NCI-H2029 treated with DMSO at 0.1 percent for 48 hours (cell line): ENCODE data around the gene B4GALT7.
"Not testable (repeated sequence)": the region's sequence is repeated elsewhere in the genome, so short reads cannot be mapped to it uniquely, and the experiment has no call there.

ENCODE experiments used
- DNase-seq: peaks from one replicate; lab custom pipeline; 2025; lab: John Stamatoyannopoulos, UW

B4GALT7 gene, protein sequence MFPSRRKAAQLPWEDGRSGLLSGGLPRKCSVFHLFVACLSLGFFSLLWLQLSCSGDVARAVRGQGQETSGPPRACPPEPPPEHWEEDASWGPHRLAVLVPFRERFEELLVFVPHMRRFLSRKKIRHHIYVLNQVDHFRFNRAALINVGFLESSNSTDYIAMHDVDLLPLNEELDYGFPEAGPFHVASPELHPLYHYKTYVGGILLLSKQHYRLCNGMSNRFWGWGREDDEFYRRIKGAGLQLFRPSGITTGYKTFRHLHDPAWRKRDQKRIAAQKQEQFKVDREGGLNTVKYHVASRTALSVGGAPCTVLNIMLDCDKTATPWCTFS

DNA sequence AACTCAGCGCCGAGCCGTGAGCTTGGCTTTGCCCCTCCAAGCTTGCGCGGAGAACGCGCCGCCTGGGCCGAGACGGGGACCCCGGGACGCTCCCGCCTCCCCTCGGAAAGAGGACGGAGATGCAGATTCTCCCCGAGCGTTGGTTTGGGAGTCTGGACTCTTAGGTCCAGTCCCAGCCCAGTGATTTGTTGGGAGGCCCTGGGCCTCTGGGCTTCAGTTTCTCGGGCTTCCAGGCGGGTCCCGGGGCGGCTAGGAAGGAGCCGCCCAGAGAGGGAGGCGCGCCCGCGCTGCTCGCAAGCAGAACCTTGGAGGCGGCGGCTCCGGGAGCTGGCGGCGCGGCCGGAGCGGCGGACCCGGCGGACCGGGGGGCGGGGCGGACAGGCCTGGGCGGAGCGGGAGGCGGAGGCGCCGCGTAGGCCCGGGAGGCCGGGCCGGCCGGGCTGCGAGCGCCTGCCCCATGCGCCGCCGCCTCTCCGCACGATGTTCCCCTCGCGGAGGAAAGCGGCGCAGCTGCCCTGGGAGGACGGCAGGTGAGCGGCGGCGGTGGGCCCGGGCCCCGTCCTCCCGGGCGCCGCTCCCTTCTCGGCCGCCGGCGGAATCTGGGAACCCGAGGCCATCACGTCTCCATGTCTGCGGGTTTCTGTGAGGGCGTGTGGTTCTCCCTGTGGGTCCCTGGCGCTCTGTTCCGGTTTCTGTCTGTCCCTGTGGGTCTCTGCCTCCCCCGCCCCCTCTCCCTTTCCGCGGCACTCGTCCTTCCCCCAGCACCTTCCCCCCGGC, at the start of gene B4GALT7:
TSS of gene B4GALT7 (plus strand) at position 402 of the 777 bp plus-strand sequence. CDS start at position 481, 79 bp downstream.
- peak; percentile 23 for DNase-seq

DNA sequence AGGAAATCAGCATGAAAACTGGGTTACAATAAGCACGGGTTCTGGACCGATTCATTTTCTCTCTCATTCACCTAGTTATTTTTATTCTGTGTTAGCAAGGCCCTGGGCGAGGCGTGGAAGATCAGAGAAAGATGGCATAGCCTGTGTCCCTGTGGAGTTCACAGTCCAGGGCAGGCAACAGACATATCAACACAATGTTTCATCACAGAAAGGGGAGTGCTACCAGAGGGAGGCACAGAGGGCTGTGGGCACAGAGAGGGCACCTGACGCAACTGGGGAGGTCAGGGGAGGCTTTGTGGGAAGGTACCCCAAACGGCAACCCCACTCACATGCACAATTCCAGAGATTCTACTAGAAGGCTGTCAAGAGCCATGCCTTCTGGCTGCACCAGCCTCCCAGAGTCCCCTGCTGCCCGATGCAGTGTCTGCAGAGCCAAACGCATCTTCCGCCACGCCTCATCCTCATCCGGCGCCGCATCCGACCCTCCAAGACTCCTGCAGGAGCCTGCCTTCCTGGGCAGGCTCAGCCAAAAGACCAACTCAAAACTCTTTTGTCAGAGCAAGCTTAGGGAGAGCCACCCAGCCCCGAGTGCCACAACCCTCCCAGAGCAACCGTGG, 47.0 kb upstream of the B4GALT7 start:
- DNase-seq: no peak

DNA sequence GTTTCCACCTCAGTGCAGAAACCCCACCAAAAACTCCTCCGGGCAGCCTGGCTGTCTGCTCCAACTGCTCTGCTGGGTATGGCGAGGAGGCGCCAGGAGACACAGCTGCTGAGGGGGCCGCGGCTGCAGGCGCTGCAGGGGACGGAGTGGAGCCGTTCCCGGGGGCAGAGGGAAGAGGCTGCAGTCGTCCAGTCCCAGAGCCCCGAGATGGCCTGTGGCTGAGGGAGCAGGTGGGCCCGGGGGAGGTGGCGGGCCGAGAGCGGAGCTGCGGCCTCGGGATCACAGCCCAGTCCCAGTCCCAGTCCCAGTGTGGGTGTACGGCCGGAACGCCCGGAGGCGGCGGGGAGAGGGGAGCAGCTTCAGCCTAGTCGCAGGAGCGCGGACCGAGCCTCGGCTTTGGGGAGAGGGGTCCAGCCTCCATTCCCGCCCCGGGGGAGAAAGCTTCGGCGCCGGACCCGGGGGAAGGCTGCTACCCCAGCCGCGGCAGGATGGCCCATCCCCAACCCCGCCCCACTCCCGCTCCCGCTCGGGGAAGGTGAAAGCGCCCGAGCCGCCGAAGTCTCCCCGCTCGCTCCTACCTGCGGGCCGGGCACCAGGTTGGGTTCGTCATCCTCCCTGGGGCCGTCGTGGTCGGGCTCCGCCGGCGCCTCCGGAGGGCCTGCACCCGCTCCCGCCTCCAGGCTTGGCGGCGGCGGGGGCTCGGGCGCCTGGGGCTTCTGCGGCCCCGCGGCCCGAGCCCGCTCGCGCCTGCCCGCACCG, 46.1 kb upstream of the B4GALT7 start:
- DNase-seq: no peak

DNA sequence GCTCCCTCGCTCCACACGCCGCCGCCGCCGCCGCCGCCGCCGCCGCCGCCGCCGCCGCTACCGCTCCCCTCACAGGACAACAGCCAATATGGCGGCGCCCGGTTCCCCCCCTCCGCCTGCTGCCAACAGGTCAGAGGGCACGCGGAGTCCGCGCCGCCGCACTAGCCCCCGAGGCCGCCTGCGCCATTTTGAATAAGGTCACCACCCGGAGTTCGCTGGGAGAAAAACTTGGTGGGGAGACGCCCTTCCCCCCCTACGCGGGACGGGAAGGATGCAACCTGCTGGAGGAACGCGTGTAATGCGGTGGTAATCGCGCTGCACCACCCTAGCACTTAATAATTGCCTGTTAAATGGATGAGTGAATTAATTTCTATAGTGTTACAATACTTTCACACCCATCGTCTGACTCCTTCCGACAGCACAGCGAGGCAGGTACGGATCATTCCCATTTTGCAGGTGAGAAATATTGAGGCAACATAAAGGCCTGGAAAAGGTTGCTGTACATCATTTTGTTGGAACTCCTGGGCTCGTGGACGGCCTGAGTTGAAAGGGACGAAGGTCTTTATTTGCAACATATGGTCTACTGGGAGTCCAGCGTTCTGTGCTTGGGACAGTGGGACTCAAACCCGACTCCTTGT, 45.3 kb upstream of the B4GALT7 start, which contains the start of gene FAM193B:
TSS of gene FAM193B (minus strand) at position 90 of the 638 bp plus-strand sequence. CDS start 105 bp downstream, outside the sequence.
- peak; percentile 63 for DNase-seq

DNA sequence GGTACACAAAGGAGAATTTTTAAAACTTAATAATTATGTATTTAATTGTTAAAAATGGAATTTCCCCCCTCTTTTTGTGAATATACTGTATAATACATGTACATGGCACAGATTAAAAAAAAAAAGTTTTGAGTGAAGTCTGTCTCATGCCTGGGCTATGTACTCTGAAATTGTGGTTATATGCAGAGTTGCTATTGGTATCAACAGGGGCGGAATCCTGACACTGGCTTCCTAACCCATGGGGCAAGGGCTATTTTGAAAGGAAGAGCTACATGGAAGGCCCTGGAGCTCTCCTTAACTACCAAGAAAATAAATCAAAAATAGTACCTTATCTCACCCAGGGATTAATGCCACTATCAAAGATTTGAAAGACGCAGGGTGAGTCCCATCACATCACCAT, 44.7 kb upstream of the B4GALT7 start:
- no peak for DNase-seq

DNA sequence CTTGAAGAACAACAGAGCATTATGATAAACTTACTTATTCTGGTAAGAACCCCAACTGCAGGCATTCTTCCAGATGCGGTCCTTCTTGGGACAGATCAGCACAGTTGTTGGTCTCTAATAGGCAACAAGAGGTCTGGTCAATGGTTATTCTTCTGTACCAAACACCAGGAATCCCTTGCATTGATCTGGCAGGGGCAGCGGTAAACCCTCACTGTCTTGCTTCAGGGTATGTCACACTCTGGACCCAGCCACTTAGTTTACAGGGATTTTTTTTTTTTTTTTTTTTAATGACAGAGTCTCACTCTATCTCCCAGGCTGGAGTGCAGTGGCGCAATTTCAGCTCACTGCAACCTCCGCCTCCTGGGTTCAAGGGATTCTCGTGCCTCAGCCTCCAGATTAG, 44.3 kb upstream of the B4GALT7 start:
- DNase-seq: no peak

DNA sequence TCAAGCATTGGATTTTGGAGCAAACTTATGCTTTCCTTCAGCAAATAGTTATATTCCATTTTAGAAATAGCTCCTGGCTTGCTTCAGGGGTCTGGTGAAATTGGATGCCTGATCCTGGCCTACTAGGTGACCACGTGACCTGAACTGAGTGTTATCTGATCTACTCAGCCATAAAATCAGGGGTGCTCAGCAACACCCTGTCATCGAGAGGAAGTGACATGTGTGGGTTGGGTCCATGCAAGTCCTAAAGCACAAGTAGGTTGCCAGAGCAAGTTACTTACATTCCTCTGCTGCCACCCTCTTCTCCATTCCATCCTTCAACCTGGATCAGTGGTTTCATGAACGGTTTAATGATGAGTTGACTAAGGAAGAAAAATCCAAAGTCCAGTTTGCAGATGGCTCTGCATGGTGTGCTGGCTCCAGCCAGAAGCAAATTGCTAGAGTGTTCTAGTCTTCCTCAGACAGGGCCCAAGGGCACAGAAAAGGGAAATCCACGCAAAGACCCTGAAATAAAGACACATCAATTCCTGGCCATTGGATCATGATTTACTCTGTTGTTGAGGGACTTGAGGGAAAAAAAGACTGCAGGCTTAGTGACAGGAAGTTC, 42.8 kb upstream of the B4GALT7 start:
- DNase-seq: no peak

DNA sequence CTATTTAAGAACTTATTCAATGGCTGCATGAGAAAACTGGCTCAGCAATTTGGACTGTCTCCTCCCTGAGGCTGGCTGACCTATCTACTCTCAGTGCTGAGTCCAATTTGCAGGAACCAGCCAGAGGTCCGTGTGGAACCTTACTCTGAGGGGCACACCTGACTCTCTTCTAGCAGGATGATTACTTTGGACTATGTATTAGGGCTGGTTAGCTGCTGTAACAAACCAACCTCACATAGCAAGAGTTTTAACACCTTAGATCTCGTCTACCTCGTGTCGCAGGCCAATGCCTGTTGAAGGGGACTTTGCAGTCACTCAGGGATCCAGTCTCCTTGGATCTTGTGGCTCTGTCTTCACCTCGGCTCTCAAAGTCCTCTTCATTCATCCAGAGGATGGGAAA, 42.1 kb upstream of the B4GALT7 start:
- DNase-seq: no peak

DNA sequence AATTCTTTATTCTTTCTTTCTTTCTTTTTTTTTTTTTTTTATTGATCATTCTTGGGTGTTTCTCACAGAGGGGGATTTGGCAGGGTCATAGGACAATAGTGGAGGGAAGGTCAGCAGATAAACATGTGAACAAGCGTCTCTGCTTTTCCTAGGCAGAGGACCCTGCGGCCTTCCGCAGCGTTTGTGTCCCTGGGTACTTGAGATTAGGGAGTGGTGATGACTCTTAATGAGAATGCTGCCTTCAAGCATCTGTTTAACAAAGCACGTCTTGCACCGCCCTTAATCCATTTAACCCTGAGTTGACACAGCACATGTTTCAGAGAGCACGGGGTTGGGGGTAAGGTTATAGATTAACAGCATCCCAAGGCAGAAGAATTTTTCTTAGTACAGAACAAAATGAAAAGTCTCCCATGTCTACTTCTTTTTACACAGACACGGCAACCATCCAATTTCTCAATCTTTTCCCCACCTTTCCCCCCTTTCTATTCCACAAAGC, 40.4 kb upstream of the B4GALT7 start:
- DNase-seq: not testable (repeated sequence)

DNA sequence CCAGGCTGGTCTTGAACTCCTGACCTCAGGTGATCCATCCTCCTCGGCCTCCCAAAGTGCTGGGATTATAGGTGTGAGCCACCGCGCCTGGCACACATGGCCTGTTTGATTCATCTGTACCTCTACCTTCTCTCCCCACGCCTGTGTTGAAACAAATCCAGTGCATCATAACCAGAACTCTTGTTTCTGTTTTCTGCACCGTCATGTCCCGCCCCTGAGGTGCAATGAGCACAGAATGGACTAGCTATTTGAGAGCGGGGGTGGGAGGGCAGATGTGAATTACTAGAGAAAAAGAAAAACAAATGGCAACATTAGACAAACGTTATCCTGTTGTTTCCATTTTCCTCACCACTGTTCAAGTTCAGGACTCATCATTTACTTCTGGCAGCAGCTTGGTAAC, 34.9 kb upstream of the B4GALT7 start:
- no peak for DNase-seq

DNA sequence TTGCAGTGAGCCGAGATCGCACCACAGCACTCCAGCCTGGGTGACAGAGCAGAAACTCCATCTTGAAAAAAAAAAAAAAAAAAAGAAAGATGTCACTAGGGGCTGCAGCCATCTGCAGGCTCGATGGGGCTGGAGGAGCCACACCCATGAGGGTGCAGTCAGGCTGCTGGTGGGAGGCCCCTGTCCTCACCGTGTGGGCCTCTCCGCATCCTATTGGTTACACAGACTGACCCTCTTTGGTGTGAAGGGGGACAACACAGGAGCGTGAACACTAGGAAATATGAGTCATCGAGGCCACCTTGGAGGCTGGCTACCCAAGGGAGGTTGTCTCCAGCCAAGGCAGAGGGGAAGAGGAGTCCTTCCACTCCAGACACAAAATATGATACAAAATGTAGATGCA, 31.6 kb upstream of the B4GALT7 start:
- no peak for DNase-seq

DNA sequence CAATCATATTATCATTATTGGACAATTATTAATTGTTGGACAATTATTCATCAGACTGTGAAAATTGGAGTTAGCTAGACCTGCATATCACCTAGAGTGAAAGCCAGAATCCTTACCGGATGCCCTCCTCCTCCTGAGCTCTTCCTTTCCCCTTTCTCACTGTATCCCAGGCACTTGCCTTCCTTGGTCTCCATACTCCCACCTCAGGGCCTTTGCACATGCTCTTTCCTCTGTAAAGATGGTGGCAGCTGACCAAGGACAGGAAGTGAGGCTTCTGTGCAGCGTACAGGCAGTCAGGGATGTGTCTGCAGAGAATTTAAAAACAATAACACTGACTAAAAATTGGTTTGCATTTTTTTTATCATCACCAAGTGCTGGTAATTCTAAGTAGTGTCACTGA, 30.0 kb upstream of the B4GALT7 start:
- no peak for DNase-seq

DNA sequence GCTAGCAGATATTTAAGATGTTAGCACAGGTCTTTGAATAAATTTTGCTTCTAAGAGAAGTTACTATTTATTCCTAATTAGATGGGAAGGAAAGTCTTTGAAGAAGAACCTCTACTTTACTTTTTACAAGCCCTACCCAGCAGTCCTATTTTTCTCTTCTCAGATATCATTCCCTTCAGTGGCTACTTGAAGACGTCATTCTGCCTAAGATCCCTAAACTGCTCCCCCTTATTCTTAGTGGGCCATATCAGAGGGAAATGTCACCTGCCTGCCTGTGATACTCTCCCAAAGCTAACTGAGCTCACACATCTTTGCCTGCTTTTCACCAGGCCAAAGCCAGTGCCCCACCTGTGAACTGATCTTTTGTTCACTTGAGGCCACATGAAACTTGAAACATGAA, 24.4 kb upstream of the B4GALT7 start:
- no peak for DNase-seq

DNA sequence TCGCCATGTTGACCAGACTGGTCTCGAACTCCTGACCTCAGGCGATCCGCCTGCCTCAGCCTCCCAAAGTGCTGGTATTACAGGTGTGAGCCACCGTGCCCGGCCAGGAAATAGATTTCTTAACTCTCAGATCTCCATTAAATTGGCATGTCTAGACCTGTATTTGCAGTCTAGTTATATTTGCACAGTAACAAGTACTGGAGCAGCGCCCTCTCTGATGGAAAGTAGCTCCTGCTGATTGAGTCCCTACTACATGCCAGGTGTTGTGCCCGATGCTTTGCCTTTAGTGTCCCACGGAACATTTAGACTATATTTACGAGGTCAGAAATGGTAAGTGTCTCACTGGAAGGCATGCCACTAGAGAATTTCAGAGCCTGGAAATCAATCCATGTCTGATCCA, 23.8 kb upstream of the B4GALT7 start:
- no peak for DNase-seq

DNA sequence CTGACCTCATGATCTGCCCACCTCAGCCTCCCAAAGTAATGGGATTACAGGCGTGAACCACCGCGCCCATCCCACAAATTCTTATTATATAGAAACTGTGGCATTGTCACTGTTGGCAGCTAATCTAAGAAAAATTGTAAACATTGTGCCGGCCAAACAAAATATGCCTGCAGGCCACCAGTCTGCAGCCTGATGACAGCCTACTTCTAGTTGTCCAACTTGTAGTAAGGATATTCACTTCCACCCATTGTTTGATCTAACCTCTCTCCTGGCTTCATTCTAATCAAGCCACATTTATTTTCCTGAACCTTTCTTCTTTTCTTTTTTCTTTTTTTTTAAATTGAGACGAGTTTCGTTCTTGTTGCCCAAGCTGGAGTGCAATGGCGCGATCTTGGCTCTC, 21.6 kb upstream of the B4GALT7 start:
- DNase-seq: no peak

DNA sequence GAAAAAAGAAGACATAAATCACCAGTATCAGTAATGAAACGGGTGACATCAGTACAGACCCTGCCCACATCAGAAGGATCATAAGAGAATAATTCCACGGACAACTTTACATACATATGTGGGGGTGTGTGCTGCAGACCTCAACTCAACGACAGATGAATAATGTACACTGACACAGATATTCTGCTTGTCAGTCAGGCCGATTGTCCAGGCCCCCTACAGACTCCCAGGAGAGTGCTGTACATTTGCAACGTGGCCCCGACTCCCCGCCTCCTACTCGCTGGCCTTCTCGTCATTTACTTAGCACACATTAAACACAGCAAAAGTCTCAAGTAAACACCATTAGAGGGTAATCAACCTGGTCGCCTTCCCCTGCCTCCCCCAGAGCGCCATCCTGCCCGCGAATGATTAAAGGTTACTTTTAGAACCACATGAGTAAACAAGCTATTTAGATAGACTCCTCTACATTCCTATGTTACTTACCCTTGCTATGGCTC, 11.5 kb upstream of the B4GALT7 start:
- DNase-seq: no peak

DNA sequence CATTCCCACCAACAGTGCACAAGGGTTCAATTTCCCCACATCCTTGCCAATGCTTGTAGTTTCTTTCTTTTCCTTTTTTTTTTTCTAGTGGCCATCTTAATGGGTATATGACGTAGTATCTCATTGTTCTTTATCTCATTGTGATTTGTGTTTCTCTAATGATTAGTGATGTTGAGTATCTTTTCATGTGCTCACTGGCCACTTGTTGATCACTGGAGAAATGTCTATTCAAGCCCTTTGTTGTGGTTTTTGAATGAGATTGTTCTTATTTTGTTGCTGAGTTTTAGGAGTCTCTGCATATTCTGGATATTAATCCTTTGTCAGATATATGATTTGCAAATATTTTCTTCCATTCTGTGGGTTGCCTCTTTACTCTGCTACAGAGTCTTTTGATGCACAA, 9.5 kb upstream of the B4GALT7 start:
- DNase-seq: no peak

DNA sequence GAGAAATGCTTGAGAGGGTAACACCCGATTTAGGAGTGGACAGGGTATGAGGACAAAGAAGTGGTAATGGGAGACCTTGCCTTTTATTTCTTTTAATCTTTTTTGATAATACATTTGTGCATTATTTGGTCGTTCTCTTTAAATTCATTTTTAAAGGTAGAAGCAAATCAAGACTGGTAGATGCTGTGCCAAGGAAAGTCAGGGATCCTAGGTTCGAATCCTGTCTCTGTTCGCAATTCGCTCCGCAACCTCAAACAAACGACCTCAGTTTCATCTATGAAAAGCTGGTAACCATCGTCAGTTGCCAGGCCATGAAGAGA, 8.3 kb upstream of the B4GALT7 start:
- no peak for DNase-seq

DNA sequence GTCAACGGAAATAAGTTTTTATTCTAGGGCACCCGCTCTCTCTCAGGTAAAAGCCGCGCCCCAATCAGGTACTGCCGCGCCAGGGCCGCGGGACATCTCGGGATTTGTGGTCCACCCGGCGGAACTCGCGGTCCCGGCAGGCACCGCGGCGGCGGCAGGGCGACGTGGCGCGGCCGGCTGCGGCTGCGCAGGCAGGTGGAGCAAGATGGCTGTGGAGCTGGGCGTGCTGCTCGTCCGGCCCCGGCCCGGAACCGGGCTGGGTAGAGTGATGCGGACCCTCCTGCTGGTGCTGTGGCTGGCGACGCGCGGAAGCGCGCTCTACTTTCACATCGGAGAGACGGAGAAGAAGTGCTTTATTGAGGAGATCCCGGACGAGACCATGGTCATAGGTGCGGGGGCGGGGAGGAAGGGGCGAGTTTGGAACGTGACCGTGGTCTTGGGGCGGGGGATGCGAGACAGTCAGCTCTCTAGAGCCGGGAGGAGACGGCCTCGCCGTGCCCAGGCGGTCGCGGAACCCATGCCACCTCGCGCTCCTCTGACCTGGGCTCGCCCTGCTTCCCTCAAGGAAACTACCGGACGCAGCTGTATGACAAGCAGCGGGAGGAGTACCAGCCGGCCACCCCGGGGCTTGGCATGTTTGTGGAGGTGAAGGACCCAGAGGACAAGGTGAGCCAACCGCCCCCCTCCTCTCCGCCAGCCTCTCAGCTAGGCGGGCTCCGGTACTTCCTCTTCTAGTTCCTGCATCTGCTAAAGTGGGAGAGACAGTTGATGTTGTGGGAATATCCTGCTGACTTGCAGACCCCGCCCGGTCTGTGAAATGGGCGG, 7.7 kb upstream of the B4GALT7 start, which contains the start of gene TMED9:
TSS of gene TMED9 (plus strand) at position 194 of the 825 bp plus-strand sequence. CDS start at position 206, 12 bp downstream.
- DNase-seq: peak; percentile 56

DNA sequence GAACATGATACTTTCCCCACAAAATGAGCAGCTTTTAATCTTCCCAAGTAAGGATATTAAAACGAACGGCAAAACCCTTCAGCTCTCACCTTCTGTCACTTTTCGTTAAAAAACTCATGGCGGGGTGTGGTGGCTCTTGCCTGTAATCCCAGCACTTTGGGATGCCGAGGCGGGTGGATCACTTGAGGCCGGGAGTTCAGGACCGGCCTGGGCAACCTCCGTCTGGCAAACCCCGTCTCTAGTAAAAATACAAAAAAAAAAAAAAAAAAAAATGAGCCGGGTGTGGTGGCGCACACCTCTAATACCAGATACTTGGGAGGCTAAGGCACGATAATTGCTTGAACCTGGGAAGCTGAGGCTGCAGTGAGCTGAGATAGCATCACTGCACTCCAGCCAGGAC, 7.0 kb upstream of the B4GALT7 start:
- DNase-seq: no peak
